HG02642 (cell line): ENCODE measurements around the gene SHH.

Experiments
- ATAC-seq: cut with Tn5 transposase; IDR thresholded peaks from one replicate; pipeline ENCODE4 v1.9.1; 2021; ENCODE audit warnings: mild to moderate bottlenecking; ENCODE audit not compliant: unreplicated experiment, poor library complexity

The SHH gene

DNA sequence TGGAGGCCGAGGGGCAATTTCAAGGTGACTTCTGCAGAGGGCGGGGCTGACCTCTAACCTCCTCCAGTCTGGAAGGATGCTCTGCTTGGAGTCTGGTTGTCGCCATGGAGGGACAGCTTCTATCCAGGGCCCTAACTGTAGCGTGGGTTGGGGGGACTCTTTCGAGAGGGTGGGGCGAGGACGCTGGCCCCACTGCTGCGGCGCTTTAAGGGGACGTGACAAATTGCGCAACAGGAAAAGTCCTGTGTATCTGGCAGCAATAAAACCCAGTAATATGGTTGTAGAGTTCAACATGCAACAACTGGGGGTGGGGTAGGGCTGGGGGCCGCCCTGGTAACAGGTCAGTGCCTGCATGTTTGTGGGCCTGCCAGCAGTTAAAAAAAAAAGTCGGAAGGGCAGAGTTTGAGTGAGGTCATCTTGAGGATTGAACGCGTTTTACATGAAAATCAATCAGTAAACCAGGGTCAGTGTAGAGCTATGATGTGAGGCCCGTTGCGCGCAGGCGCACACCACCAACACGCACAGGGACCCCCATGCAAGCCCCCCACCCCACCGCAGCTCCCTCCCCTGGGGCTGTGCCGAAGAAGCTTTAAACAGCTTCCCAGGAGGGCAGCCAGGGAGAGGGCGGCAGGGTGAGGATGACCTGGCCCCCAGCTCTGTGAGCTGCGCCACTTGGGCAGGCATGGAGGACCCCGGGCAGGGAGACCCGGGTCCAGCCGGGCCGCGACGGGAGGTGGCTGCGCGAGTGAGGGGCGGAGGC is 4.3 kb downstream of the SHH start:
- peak; percentile 15 for ATAC-seq

DNA sequence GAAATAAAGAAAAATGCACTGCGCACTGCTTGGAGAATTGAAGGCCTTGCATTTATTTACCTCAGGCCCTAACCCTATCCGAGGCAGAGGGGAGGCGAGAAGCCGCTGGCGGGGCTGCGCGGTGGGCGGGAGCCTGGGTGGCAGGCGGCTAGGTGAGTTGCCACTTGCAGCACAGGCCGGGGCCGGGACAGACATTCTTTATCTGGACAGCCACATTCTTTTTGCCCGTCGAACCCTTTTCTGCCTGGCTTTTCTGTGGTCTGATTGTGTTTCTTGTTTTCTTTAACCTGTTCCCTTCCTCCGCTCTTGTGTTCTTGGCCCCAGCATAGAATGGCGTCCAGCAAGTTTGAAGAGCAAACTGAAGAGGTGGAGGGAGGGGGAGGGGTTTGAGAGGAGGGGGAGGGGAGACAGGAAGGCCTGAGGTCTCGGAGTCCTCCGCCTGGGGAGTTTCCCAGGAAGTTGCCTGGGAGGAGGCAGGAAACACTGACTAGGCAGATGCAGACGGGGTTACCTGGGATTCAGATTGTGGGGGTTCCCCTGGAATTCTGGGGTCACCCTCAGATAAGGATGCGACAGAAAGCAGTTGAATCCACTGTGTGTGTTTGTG is 5.1 kb downstream of the SHH start:
- no peak for ATAC-seq

DNA sequence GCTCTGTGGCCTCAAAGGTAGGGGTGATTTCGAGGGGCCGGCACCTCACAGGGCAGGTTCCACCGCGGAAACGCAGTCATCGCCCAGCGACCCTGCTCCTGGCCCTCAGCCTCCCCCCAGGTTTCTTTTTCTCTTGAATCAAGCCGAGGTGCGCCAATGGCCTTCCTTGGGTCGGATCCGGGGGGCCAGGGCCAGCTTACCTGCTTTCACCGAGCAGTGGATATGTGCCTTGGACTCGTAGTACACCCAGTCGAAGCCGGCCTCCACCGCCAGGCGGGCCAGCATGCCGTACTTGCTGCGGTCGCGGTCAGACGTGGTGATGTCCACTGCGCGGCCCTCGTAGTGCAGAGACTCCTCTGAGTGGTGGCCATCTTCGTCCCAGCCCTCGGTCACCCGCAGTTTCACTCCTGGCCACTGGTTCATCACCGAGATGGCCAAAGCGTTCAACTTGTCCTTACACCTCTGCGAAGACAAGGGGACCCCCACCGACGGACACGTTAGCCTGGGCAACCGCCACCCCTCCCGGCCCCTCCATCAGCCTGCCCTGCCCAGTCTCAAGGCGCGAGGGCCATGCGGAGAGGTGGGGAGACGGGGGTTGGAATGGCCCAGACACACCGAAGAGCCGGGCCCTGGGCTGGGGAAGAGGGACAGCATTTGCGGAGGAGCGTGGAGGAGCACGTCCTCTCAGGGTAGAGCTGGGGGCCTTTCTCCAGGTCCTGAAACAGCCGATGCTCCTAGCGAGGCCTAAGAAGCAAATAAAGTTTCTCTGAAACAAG is 6.0 kb downstream of the SHH start:
- ATAC-seq, result no peak

DNA sequence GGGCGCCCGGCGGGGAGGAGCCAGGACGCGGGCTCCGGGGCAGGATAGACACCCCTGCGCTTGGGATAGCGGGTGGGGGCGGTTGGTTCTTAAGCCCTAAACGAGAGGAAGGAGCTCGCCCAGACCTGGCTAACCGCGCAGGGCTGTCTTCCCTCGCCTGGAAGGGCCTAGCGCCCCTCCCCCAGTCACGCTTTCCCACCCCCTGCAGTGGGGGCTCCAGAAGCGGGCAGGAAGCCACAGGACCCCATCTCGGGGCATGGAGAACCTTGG is 6.5 kb downstream of the SHH start:
- ATAC-seq, result no peak

DNA sequence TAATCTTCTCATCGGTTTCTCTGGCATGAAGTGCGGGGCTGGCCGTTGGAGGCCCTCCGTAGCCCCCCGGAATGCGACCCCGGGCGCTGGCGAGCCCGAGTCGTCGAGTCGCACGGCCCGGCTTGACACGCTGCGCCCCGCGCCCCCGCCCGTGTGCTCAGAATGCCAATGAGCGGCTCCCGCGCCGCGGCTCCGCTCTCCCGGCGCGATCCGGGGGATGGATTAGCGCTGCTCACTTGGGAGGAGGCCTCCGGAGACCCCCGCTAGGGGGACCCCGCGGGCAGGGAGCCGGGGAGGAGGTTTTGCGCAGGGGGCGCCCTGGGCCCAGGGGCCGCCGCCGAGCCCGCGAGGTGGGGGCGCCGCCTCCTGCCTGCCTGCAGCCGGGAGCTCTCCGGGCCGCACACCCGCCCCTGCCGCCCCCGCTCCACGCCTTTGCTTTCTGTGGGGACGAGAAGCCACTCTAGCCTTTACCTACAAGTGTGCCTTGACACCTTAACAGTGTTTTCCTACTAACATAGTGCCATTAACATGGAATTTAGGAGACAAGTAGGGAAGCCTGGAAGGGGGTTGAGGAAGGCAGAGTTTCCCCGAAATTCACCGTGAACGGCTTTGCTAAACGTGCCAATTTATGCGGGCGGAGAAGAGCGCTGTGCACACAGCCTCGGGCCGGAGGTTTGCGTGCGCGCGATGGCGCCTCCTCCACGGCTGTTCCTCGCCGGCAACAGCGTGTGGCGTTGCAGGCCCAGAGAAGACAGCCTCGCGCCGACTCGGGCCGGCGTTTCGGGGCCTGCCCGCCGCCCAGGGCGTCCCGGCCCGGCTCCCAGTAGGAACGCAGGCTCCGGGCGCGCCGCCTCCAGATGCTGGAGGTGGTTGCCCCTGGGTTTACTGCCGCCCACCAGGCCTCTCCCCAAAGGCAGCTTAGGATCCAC is 7.1 kb downstream of the SHH start:
- peak; percentile 47 for ATAC-seq

DNA sequence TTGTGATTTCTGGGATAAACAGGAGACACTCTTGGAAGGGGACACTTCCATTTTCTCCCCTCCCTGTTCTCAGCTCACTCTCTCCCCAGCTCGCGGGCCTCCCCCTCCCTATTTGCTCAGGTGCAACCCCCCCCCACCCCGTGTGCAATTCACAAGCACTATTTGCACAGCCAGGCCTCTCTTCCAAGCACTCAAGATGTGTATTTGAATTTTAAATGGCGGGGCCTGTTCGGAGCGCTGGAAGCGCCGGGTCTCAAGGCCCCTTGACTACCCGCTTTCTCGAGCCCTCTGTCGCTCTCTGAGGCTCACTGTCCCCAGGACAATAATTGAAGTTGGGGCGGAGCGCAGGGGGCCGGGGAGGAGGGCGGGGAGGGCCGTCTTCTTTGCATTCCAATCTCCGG is 7.8 kb downstream of the SHH start:
- no peak for ATAC-seq

DNA sequence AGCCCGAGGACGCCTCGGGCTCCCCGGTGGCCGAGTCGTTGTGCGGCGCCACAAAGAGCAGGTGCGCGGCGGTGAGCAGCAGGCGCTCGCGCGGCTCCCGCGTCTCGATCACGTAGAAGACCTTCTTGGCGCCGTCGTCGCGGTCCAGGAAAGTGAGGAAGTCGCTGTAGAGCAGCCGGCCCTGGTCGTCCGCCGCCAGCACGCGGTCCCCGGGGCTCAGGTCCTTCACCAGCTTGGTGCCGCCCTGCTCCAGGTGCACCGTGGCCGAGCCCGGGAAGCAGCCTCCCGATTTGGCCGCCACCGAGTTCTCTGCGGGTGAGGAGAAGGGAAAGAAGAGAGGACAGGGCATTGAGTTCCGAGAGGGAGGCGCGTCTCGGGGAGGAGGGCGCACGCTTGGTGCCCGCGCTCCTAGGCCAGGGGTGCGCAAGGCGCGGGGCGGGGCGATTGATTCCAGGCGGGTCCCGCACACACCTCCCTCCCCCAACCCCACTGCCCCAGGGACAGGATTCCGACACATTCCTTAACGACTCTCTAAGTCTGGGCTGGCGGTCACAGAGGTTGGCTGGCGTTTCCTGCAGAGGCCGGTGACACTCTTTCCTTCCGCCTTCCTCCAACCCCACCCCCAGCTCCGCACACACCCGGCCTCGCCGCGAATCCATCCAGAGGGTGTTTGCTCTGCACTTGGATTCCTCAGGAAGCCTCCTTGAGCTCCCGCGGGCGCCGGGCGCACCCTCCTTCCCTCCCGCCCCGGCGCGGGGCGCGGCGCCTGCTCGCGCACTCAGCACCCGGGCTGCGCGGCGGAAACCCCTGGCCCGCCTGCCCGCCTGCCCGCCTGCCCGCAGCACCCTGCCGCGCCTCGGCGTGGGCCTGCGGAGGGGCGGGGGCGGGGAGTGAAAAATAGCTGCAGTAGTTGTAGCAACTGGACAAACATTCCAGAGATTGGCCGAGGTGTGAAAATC is 8.6 kb downstream of the SHH start:
- no peak for ATAC-seq

DNA sequence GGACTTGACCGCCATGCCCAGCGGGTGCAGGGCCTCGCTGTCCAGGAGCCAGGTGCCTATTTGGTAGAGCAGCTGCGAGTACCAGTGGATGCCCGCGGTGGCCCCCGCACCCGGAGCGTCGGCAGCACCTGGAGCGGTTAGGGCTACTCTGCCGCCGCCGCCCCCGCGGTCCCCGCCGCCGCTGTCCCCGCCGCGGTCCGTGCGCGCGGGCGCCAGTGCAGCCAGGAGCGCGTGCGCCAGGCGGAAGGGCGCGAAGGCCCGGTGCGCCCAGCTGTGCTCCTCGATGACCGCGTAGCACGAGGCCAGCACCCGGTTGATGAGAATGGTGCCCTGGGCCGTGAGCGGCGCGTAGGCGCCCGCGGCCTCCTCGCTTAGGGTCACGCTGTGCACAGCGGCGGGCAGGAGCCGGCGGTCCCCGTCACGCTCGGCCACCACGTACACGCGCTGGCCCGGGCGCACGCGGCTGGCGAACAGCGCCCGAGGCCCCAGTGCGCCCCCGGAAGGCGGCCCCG is 9.3 kb downstream of the SHH start:
- ATAC-seq, result no peak

DNA sequence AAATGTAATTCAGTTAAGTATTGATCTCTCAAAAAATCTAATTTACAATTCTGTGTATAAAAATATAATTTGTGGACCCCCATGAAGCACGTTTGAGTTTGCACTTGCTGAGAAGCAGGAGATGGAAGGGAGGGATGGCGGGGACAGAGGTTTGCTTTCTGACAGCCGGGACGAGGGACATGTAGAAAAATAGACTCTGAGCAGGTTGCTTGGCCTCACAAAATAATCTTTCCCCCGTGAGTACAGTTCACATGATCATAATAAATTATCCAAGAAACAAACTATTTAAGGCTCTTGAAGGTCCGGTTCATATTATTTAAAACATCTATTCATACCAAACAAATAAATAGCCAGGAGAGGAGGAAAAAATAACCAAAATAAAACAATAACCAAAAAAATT is 10.0 kb downstream of the SHH start:
- ATAC-seq, result no peak

DNA sequence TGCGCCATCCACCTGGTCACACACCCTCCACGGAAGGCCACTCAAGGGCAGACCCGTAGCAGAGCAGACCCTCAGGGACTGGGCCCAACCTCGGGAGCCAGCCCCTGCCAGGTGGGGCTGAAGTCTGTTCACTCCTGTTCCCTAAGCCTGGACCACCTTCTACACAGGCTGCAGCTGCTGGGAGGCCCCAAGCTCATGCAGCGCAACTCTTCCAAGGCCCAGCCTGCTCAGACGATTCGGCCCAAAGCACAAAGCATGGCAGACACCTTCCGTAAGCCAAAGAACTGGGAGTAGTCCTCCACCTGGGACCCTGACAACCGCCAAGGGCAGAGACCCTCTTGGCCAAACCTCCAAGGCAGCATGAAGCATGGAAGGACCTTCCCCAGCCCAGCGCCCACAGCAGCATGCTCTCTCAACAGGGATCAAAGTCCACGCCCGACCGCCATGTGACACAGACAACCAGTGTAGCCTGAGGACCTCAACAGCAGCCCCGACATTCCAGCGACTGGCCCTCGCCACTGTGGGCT is 11.5 kb downstream of the SHH start:
- ATAC-seq, result no peak

DNA sequence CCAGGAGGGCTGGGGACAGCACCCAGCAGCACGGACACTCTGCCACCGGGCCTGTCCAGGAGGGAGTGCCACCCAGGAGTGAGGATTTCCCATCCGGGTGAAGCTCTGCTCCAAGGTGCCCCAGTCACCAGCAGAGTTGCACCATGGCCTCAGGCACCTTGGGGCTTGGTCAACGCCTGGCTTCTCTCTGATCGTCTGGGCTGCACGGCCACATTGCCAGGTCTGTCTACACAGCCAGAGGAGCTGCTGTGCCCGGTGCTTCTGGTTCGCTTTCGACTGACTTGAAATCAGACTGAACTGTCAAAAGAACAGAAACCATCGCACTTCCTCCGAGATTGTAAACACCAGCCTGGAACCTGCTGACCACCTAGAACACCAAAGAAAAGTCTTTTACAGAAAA is 12.0 kb downstream of the SHH start:
- no peak for ATAC-seq

DNA sequence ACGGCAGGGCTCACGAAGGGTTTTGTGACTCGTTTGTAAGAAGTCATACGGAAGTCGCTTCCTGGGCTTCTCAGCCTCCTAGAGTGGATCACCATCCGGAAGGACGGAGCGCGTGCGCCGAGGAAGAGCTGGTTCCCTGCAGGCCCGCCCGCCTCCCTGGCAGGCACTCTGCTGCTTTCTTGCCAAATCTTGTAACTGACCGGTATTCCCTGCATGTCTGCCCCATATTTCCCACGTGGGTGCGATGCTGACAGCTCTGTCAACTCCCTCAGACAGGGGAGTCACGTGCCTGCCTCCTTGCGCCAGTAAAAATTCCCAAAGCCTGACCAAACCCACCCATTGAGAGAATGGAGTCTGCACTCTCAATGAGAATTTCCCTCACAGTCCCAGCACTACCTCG is 12.7 kb downstream of the SHH start:
- ATAC-seq, result no peak

DNA sequence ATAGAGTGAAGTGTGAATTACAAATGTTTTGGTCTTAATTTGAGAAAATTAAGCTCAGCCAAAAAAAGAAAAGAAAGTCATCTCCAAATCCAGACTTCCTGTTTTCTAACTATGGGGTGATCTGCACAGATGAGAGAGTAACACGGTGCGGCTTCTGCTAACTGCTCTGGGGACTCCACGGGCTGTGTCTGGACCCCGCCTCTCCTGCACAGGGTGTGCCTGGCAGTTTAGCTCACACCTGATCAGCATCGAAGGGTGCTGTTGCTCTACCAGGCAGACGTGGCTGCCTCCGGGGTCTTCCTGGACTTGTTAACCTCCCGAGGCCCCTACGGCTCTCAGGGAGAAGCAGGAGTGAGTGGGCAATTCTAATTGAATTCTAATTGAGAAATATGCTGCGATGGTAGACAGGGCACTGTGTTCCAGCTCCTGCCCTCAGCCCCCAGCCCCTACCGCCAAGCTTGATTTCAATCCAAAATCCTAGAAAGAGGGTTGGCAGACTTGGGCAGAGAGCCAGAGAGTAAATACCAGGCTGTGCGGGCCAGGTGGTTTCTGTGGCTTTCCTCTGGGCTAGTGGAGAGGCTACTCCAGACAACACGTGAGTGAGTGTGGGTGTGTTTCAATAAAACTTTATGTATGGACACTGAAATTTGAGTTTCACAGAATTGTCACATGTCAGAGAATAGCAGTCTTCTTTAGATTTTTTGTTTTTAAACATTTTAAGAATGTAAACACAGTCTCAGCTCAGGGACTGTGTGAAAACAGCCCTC is 13.4 kb downstream of the SHH start:
- no peak for ATAC-seq

DNA sequence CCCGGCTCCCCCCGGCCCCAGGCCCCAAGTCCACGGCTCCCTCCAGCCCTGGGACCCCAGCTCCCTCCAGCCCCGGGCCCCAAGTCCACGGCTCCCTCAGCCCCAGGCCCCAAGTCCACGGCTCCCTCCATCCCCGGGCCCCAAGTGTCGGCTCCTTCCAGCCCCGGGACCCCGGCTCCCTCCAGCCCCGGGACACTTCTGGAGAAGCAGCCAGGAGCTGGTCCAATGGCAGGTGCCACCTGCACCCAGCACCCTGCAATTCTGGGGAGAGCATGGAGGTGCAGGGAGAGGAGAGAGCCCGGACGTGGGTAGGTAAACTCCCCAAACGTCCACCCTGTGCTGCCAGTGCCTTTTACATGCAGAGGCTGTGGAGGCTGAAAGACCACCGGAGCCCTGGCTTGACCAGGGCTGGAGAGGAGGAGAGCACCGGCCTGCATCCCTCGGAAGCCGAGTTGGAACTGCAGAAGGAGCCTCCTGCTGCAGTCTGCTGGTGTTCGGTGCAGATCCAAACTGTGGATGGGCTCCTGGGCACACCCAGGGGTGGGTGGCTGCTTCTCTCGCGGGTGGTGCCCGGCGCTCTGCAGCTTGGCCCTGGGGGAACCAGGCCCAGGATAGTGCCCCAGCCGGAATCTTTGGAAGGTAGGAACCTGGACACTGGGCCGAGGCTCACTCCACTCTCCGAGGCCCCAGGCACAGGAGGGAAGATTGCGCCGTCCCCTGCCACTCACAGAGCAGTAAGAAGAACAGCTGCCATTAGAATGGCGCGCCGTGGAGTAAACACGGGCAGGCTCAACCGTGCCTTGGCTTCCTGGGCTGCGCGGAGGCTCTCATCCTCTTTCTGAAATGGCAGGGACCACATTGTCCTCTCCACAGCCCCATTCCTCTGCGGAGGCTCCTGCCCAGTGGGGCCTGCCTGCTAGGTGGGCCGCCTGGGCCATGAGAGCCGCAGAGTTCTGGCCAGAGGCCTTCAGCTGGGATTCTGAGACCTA is 14.7 kb downstream of the SHH start:
- no peak for ATAC-seq

DNA sequence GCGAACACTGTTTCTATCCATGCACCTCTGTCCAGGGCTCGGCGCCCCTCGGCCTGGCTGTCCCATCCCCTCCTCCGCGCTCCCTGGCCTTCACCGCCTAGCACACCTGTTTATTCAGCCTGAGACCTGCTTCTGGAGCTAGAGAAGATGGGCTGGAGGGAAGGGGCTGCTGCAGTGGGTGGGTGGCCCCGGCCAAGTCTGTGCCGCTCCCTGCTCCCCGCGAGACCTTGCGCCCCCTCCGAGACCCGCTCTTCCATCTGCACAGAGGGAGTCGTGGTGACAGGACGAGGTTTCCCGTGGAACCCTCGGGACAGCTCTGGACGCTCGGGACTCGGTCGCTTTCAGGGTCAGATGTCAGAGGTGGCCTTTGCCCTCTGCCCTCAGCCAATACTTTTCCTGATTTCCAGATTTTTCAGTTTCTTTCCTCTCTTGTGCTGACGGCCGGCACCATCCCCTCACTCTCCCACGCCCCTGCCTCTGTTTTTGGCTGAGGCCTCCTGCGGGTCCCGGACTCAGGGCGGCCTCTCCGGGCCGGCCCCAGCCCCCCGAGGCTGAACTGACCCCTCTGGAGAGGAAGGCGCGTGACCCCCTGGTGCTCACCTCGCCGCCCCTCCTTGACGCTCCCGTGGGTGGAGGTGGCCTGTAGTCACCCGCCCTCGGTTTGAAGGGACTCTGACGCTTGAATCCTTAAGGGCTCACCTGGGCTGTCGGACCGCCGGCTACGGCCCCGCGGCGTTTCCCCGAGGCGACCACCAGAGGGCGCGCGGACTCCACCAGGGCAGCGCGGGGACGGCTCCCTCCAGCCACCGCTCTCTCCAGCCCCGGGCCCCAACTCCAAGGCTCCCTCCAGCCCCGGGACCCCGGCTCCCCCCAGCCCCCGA is 15.6 kb downstream of the SHH start:
- ATAC-seq, result peak; percentile 75

DNA sequence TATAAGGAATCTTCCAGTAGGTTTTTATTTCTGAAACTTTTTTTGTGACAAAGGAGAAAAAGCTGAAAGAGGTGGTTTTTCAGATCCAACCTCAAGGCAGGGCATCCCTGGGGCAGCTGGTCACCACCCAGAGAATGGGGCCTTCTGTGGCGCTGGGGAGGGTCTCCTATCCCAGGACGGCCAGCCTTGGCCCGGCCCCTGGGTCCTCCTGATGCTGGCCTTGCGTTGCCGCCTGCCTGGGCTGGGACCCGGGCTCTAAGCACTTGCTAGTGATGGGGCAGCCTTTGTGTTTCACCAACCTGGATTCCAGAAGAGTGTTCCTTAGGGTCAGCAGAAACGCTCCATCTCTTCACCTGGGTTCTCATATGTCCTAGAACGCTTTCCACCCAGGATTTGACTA is 16.3 kb downstream of the SHH start:
- no peak for ATAC-seq
